Measurements from ENCODE around the gene RPA3.
"Not testable (repeated sequence)": the region's sequence is repeated elsewhere in the genome, so short reads cannot be mapped to it uniquely, and the experiment has no call there.

Gene RPA3

GRCh38 chr7:7681191-7681935, 37.0 kb downstream of the RPA3 start:
- no peaks in the 10 kb centered on the region for H3K27me3 ChIP-seq (ENCODE audit: control insufficient read depth, low read length)

GRCh38 chr7:7679640-7680039, 38.8 kb downstream of the RPA3 start:
- not testable (repeated sequence) for H3K9me2 ChIP-seq (replicated peaks; ENCODE audit: control insufficient read depth, low read length); H3K79me2 ChIP-seq (ENCODE audit: control insufficient read depth, low read length); H3K27ac ChIP-seq (ENCODE audit: low read depth, low read length); H3K9me3 ChIP-seq (ENCODE audit: control insufficient read depth, insufficient read depth, low read length); H3K4me2 ChIP-seq (ENCODE audit: low read length); H3K4me3 ChIP-seq (ENCODE audit: low read length); H3K27me3 ChIP-seq (ENCODE audit: control insufficient read depth, low read length); H3K36me3 ChIP-seq (ENCODE audit: control insufficient read depth, low read length); H3F3A ChIP-seq (ENCODE audit: control insufficient read depth, insufficient read depth); H4K20me1 ChIP-seq (ENCODE audit: control insufficient read depth, insufficient read depth, low read depth, low read length)
- peaks cover 15% of the 10 kb centered on the region for H3K4me1 ChIP-seq (ENCODE audit: control insufficient read depth, low read length)

More at GRCh38 chr7:7681191-7681935, 37.0 kb downstream of the RPA3 start:
- Histone ChIP-seq H3K79me2 (ENCODE audit: control insufficient read depth, low read length) (no peaks in the 10 kb centered on the region), H3K27ac (ENCODE audit: low read depth, low read length) (no peak overlapping the region), H3F3A (ENCODE audit: control insufficient read depth, insufficient read depth) (no peaks in the 10 kb centered on the region), H3K9me2 (replicated peaks; ENCODE audit: control insufficient read depth, low read length) (no peaks in the 10 kb centered on the region), H3K4me1 (ENCODE audit: control insufficient read depth, low read length) (peaks cover 10% of the 10 kb centered on the region), H3K4me2 (ENCODE audit: low read length) (no peak overlapping the region), H3K36me3 (ENCODE audit: control insufficient read depth, low read length) (peaks cover 3% of the 10 kb centered on the region; the same call in 1 of the 2 replicates), H3K9me3 (ENCODE audit: control insufficient read depth, insufficient read depth, low read length) (no peaks in the 10 kb centered on the region), H3K4me3 (ENCODE audit: low read length) (no peak overlapping the region), H4K20me1 (ENCODE audit: control insufficient read depth, insufficient read depth, low read depth, low read length) (no peaks in the 10 kb centered on the region)
- TF ChIP-seq CTCF (IDR thresholded peaks at IDR 0.05; ENCODE audit: low read depth, low read length, poor library complexity, severe bottlenecking) = peak; percentile 81
- TF ChIP-seq EZH2phosphoT487 (IDR thresholded peaks at IDR 0.05; ENCODE audit: borderline replicate concordance, low read length) = no peak

- no peak overlapping the region for H3K27ac ChIP-seq (ENCODE audit: low read depth, low read length)
- H3K36me3 ChIP-seq (ENCODE audit: control insufficient read depth, low read length) = peaks cover 3% of the 10 kb centered on the region; the same call in 1 of the 2 replicates
Observed at GRCh38 chr7:7675686-7676085, 42.7 kb downstream of the RPA3 start.

More at GRCh38 chr7:7675686-7676085, 42.7 kb downstream of the RPA3 start:
- H3K27me3 ChIP-seq (ENCODE audit: control insufficient read depth, low read length) = no peaks in the 10 kb centered on the region
- no peaks in the 10 kb centered on the region for H3K9me2 ChIP-seq (replicated peaks; ENCODE audit: control insufficient read depth, low read length)
- H3F3A ChIP-seq (ENCODE audit: control insufficient read depth, insufficient read depth) = no peaks in the 10 kb centered on the region
- H4K20me1 ChIP-seq (ENCODE audit: control insufficient read depth, insufficient read depth, low read depth, low read length) = no peaks in the 10 kb centered on the region
- no peak overlapping the region for H3K4me3 ChIP-seq (ENCODE audit: low read length)
- no peak overlapping the region for H3K4me2 ChIP-seq (ENCODE audit: low read length)
- TF ChIP-seq EZH2phosphoT487 (IDR thresholded peaks at IDR 0.05; ENCODE audit: borderline replicate concordance, low read length) (no peak), CTCF (IDR thresholded peaks at IDR 0.05; ENCODE audit: low read depth, low read length, poor library complexity, severe bottlenecking) (no peak)
- H3K4me1 ChIP-seq (ENCODE audit: control insufficient read depth, low read length) = peaks cover 15% of the 10 kb centered on the region
- H3K9me3 ChIP-seq (ENCODE audit: control insufficient read depth, insufficient read depth, low read length) = no peaks in the 10 kb centered on the region
- peaks cover 7% of the 10 kb centered on the region; the same call in 1 of the 2 replicates for H3K79me2 ChIP-seq (ENCODE audit: control insufficient read depth, low read length)

All from DOHH2 (cell line).